ENCODE data around the gene CTSH. TPM values are rescaled to one million over a fixed set of nuclear protein-coding genes. Genes with fewer than 3 reads are reported as not detected.

The CTSH gene
- total RNA-seq, 2 experiments from 2014 or later, result 11.1 to 11.4 TPM

DNA sequence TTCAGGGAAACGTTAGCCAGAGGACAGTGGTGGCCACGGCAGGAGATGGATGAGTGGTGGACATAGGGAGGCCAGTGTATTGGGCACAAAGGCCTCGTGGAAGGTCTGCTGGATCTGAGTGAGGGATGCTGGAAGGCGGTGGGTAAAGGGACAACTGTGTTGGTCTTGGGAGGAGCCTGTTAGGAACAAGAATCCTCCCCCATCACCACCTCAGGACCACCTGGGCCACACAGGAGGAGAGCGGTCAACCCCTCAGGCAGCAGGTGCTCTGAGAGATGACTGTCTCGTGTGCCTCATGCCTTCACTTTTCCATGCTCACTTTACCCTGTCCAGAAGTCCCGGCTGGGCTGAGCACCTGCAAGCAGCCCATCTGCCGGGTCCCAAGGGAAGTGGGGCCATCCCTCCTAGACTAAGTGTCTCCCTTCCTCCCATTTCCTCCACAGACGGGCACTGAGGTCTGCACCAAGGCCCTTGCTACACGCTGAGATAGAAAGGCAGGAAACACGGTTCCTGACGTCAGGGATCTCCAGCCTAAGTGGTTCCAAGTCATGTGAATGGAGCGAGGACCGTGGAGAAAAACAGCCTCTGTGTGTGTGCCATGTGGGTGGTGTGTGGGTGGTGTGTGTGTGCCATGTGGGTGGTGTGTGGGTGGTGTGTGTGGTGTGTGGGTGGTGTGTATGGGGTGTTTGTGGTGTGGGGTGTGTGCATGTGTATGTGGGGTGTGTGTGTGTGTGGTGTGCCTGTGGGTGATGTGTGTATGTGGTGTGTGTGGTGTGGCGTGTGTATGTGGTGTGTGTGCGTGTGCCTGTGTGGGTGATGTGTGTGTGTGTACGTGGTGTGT is 47.8 kb upstream of the CTSH start:
- H3K27ac Mint-ChIP-seq, result no peak overlapping the region
- ATAC-seq (ENCODE audit: poor library complexity), result no peak
- peaks cover 9% of the 10 kb centered on the region for H3K27me3 Mint-ChIP-seq

DNA sequence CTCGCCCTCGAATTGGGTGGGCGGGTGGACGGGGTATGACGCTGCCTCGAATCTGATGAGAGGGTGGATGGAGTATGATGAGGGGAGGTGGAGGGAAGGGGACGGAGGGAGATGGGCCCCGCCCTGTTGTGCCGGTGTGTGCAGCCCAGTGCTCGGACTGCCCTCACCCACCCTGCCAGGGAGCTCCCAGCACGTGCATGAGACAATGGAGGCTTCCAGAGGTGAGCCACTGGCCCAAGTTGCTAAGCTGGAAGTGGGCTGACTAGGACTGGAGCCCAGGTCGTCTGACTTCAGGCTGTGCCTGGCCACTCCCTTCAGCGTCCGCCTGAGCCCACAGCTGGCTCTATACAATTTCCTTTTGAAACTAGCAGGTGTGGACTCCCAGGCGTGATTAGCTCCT is 47.0 kb upstream of the CTSH start:
- POLR2A ChIA-PET, result no interaction called here

More for the DNA sequence above, 47.8 kb upstream of the CTSH start:
- Histone ChIP-seq H3K4me1 (ENCODE audit: insufficient read depth, low read length) (no peaks in the 10 kb centered on the region), H3K27me3 (ENCODE audit: control insufficient read depth in 1 of 2, insufficient read depth in 2 of 2, low read length in 2 of 2) (no peaks in the 10 kb centered on the region), H3K9me3 (ENCODE audit: control insufficient read depth in 1 of 2, insufficient read depth in 1 of 2, low read length in 2 of 2) (no peaks in the 10 kb centered on the region), H3K4me3 (ENCODE audit: low read length) (no peak overlapping the region), H3K27ac (ENCODE audit: low read depth in 1 of 2, low read length in 2 of 2) (no peak overlapping the region), H3K36me3 (ENCODE audit: insufficient read depth, low read length) (no peaks in the 10 kb centered on the region)
- H3K4me3 Mint-ChIP-seq, result no peak overlapping the region
- DNase-seq, result no peak
- no peaks in the 10 kb centered on the region for H3K4me1 Mint-ChIP-seq (ENCODE audit: low read depth)
- TF ChIP-seq, protein P1, sequence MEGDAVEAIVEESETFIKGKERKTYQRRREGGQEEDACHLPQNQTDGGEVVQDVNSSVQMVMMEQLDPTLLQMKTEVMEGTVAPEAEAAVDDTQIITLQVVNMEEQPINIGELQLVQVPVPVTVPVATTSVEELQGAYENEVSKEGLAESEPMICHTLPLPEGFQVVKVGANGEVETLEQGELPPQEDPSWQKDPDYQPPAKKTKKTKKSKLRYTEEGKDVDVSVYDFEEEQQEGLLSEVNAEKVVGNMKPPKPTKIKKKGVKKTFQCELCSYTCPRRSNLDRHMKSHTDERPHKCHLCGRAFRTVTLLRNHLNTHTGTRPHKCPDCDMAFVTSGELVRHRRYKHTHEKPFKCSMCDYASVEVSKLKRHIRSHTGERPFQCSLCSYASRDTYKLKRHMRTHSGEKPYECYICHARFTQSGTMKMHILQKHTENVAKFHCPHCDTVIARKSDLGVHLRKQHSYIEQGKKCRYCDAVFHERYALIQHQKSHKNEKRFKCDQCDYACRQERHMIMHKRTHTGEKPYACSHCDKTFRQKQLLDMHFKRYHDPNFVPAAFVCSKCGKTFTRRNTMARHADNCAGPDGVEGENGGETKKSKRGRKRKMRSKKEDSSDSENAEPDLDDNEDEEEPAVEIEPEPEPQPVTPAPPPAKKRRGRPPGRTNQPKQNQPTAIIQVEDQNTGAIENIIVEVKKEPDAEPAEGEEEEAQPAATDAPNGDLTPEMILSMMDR (IDR thresholded peaks at IDR 0.05), result no peak
- H3K9me3 Mint-ChIP-seq, result no peaks in the 10 kb centered on the region
- intact Hi-C loops (cut with DNase I, micrococcal nuclease), result no loop called here
- no peaks in the 10 kb centered on the region for H3K36me3 Mint-ChIP-seq (ENCODE audit: low read depth)
- ChIA-PET POLR2A (no interaction called here), CTCF (no interaction called here)

GRCh38 chr15:78991476-78991875 is 46.6 kb upstream of the CTSH start:
- Mint-ChIP-seq H3K9me3 (no peaks in the 10 kb centered on the region), H3K36me3 (ENCODE audit: low read depth) (no peaks in the 10 kb centered on the region), H3K4me1 (ENCODE audit: low read depth) (no peaks in the 10 kb centered on the region), H3K27ac (no peak overlapping the region), H3K4me3 (no peak overlapping the region), H3K27me3 (peaks cover 10% of the 10 kb centered on the region)
- ChIA-PET CTCF (no interaction called here), POLR2A (no interaction called here)
- Histone ChIP-seq H3K27ac (ENCODE audit: low read depth in 1 of 2, low read length in 2 of 2) (no peak overlapping the region), H3K36me3 (ENCODE audit: insufficient read depth, low read length) (no peaks in the 10 kb centered on the region), H3K27me3 (ENCODE audit: control insufficient read depth in 1 of 2, insufficient read depth in 2 of 2, low read length in 2 of 2) (no peaks in the 10 kb centered on the region), H3K9me3 (ENCODE audit: control insufficient read depth in 1 of 2, insufficient read depth in 1 of 2, low read length in 2 of 2) (no peaks in the 10 kb centered on the region), H3K4me3 (ENCODE audit: low read length) (no peak overlapping the region), H3K4me1 (ENCODE audit: insufficient read depth, low read length) (no peaks in the 10 kb centered on the region)
- intact Hi-C loops (cut with DNase I, micrococcal nuclease), result no loop called here
- ATAC-seq (ENCODE audit: poor library complexity) (no peak), DNase-seq (no peak)
- TF ChIP-seq, protein P1 (IDR thresholded peaks at IDR 0.05), result no peak

More for the DNA sequence above, 47.0 kb upstream of the CTSH start:
- CTCF ChIA-PET, result no interaction called here
- Mint-ChIP-seq H3K4me1 (ENCODE audit: low read depth) (no peaks in the 10 kb centered on the region), H3K36me3 (ENCODE audit: low read depth) (no peaks in the 10 kb centered on the region), H3K9me3 (no peaks in the 10 kb centered on the region), H3K4me3 (no peak overlapping the region), H3K27me3 (peaks cover 10% of the 10 kb centered on the region), H3K27ac (no peak overlapping the region)
- H3K9me3 ChIP-seq (ENCODE audit: control insufficient read depth in 1 of 2, insufficient read depth in 1 of 2, low read length in 2 of 2), result no peaks in the 10 kb centered on the region
- H3K4me3 ChIP-seq (ENCODE audit: low read length), result no peak overlapping the region
- H3K36me3 ChIP-seq (ENCODE audit: insufficient read depth, low read length), result no peaks in the 10 kb centered on the region
- no peak overlapping the region for H3K27ac ChIP-seq (ENCODE audit: low read depth in 1 of 2, low read length in 2 of 2)
- intact Hi-C loops (cut with DNase I, micrococcal nuclease), result no loop called here
- no peaks in the 10 kb centered on the region for H3K4me1 ChIP-seq (ENCODE audit: insufficient read depth, low read length)
- no peaks in the 10 kb centered on the region for H3K27me3 ChIP-seq (ENCODE audit: control insufficient read depth in 1 of 2, insufficient read depth in 2 of 2, low read length in 2 of 2)
- DNase-seq (no peak), ATAC-seq (ENCODE audit: poor library complexity) (no peak)
- TF ChIP-seq, protein P1 (IDR thresholded peaks at IDR 0.05), result no peak

All from CD4-positive, alpha-beta T cell (primary cell).